ENCODE data around the gene HPCAL1.

DNA sequence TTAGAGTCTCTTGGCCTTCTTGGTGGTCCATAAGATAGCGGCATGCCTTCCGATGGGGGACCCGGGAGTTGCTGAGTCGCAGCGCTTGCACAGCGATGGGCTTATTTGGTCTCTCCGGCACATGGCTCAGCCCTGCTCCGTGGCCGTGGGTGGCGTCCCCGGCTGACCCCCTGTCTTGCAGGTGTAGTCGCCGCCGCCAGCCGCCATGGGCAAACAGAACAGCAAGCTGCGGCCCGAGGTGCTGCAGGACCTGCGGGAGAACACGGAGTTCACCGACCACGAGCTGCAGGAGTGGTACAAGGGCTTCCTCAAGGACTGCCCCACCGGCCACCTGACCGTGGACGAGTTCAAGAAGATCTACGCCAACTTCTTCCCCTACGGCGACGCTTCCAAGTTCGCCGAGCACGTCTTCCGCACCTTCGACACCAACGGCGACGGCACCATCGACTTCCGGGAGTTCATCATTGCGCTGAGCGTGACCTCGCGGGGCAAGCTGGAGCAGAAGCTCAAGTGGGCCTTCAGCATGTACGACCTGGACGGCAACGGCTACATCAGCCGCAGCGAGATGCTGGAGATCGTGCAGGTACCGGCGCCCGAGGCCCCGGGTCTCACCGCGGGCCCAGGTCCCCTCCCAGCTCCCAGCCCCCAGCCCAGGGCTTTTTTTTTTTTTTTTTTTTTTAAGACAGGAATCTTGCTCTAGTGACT, 117.0 kb downstream of the HPCAL1 start:
- TF ChIP-seq POLR2A (IDR thresholded peaks at IDR 0.05), result no peak
- TF ChIP-seq, protein P1, sequence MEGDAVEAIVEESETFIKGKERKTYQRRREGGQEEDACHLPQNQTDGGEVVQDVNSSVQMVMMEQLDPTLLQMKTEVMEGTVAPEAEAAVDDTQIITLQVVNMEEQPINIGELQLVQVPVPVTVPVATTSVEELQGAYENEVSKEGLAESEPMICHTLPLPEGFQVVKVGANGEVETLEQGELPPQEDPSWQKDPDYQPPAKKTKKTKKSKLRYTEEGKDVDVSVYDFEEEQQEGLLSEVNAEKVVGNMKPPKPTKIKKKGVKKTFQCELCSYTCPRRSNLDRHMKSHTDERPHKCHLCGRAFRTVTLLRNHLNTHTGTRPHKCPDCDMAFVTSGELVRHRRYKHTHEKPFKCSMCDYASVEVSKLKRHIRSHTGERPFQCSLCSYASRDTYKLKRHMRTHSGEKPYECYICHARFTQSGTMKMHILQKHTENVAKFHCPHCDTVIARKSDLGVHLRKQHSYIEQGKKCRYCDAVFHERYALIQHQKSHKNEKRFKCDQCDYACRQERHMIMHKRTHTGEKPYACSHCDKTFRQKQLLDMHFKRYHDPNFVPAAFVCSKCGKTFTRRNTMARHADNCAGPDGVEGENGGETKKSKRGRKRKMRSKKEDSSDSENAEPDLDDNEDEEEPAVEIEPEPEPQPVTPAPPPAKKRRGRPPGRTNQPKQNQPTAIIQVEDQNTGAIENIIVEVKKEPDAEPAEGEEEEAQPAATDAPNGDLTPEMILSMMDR (IDR thresholded peaks at IDR 0.05), result no peak
